H1 (cell line): ENCODE measurements around the gene C19orf25. TPM values are rescaled to one million over a fixed set of nuclear protein-coding genes. Genes with fewer than 3 reads are reported as not detected.
A peak's percentile ranks its signal among the peaks of the same experiment; 100 is the strongest.

Experiments
- CTCF ChIA-PET: fragments of 300-600 bp; sonication (Branson Sonifier 250); formaldehyde crosslinking; loops from one replicate; lab custom pipeline; 2021; ENCODE audit not compliant: partially characterized antibody; lab: Charles Lee
- POLR2A ChIA-PET: fragments of 300-600 bp; sonication (Branson Sonifier 250); formaldehyde crosslinking; loops from one replicate; lab custom pipeline; 2021; ENCODE audit warnings: inconsistent platforms; ENCODE audit not compliant: partially characterized antibody; lab: Charles Lee
- DNase-seq, 2 experiments: peaks; one replicate each; pipeline versions ENCODE4 v3.0.0 to v3.0.0-alpha.2; 2010 to 2022; ENCODE audit warnings: low spot score in 2 of 2, low read depth in 1 of 2, mixed read lengths in 1 of 2
- FAIRE-seq: peaks from 2 replicates; lab custom pipeline; 2011; peaks lifted over from hg19 to GRCh38; lab: Jason Lieb, UNC
- H2AFZ ChIP-seq: 2 replicates; pipeline ENCODE4 v1.8.1; 2012; ENCODE audit warnings: low read length, inconsistent platforms
- H2AK5ac ChIP-seq: 2 replicates; pipeline ENCODE4 v1.6.1; 2013; ENCODE audit warnings: low read depth, low read length
- H2BK120ac ChIP-seq: replicated peaks from 2 replicates; pipeline ENCODE3; 2013; ENCODE audit warnings: low read depth, low read length, inconsistent platforms
- H2BK12ac ChIP-seq: 2 replicates; pipeline ENCODE4 v1.6.1; 2013; ENCODE audit warnings: low read depth, low read length
- H2BK15ac ChIP-seq: 2 replicates; pipeline ENCODE4 v1.6.1; 2013; ENCODE audit warnings: low read length
- H2BK20ac ChIP-seq: 2 replicates; pipeline ENCODE4 v1.6.1; 2013; ENCODE audit warnings: low read length
- H2BK5ac ChIP-seq: 2 replicates; pipeline ENCODE4 v1.6.1; 2013; ENCODE audit warnings: low read depth, low read length
- H3K14ac ChIP-seq: 2 replicates; pipeline ENCODE4 v1.6.1; 2013; ENCODE audit warnings: inconsistent platforms; ENCODE audit not compliant: insufficient read length
- H3K18ac ChIP-seq: 2 replicates; pipeline ENCODE4 v1.6.1; 2013; ENCODE audit warnings: low read length; ENCODE audit errors: extremely low read depth
- H3K23ac ChIP-seq: 2 replicates; pipeline ENCODE4 v1.6.1; 2013; ENCODE audit warnings: inconsistent platforms; ENCODE audit not compliant: insufficient read length
- H3K23me2 ChIP-seq: 2 replicates; pipeline ENCODE4 v1.6.1; 2013; ENCODE audit warnings: low read depth, low read length
- H3K27ac ChIP-seq: 2 replicates; pipeline ENCODE4 v1.6.1; 2011; ENCODE audit warnings: low read depth, low read length, inconsistent platforms
- H3K27me3 ChIP-seq, 4 experiments: replicated peaks in 1 of 4; 1 replicate in 1 of 4; 2 replicates in 3 of 4; pipeline versions ENCODE4 v1.6.1 to v1.8.1; 2011 to 2013; ENCODE audit warnings: low read length in 3 of 4, mild to moderate bottlenecking in 3 of 4, inconsistent platforms in 2 of 4, mixed read lengths in 2 of 4, moderate library complexity in 1 of 4; ENCODE audit not compliant: control insufficient read depth in 3 of 4, insufficient read depth in 3 of 4; ENCODE audit errors: extremely low read depth in 1 of 4
- H3K36me3 ChIP-seq, 4 experiments: 2 replicates each; pipeline versions ENCODE4 v1.6.1 to v1.8.1; 2011 to 2013; ENCODE audit warnings: mild to moderate bottlenecking in 4 of 4, low read length in 3 of 4, moderate library complexity in 2 of 4, control low read depth in 1 of 4, inconsistent platforms in 1 of 4; ENCODE audit not compliant: insufficient read depth in 4 of 4, control insufficient read depth in 2 of 4
- H3K4ac ChIP-seq: replicated peaks from 2 replicates; pipeline ENCODE3; 2013; ENCODE audit warnings: low read length, low read depth, mixed read lengths, inconsistent platforms; ENCODE audit not compliant: insufficient read length
- H3K4me1 ChIP-seq, 4 experiments: replicated peaks in 1 of 4; 1 replicate in 1 of 4; 2 replicates in 3 of 4; pipeline versions ENCODE4 v1.6.1 to v1.8.1; 2011 to 2013; ENCODE audit warnings: low read length in 3 of 4, inconsistent platforms in 2 of 4, mixed read lengths in 1 of 4; ENCODE audit not compliant: insufficient read depth in 4 of 4, control insufficient read depth in 3 of 4
- H3K4me2 ChIP-seq, 2 experiments: 2 replicates each; pipeline versions ENCODE4 v1.6.1 to v1.8.1; 2011 to 2013; ENCODE audit warnings: low read depth in 2 of 2, low read length in 2 of 2, control low read depth in 1 of 2, inconsistent platforms in 1 of 2, mild to moderate bottlenecking in 1 of 2; ENCODE audit not compliant: insufficient read depth in 1 of 2
- H3K4me3 ChIP-seq, 4 experiments: fragments of 200-600, 300-600 bp in 1 of 4; sonication (generic), shearing (Covaris generic), sonication (Bioruptor Twin) in 1 of 4; 2 replicates each; pipeline versions ENCODE4 v1.5.1 to v1.8.1; 2011 to 2016; ENCODE audit warnings: low read length in 4 of 4, low read depth in 3 of 4, control low read depth in 2 of 4, inconsistent platforms in 2 of 4, mild to moderate bottlenecking in 2 of 4, mixed read lengths in 1 of 4, moderate library complexity in 1 of 4; ENCODE audit not compliant: insufficient read depth in 2 of 4; ENCODE audit errors: extremely low read depth in 1 of 4
- H3K56ac ChIP-seq: replicated peaks from 2 replicates; pipeline ENCODE3; 2013; ENCODE audit warnings: low read depth, mild to moderate bottlenecking, mixed read lengths, low read length, inconsistent platforms; ENCODE audit not compliant: insufficient read length
- H3K79me1 ChIP-seq: 2 replicates; pipeline ENCODE4 v1.6.1; 2013; ENCODE audit warnings: low read depth, low read length, control low read depth
- H3K79me2 ChIP-seq, 2 experiments: 2 replicates each; pipeline versions ENCODE4 v1.6.1 to v1.8.1; 2012 to 2013; ENCODE audit warnings: low read length in 2 of 2, mild to moderate bottlenecking in 2 of 2, inconsistent platforms in 1 of 2; ENCODE audit not compliant: insufficient read depth in 2 of 2, control insufficient read depth in 1 of 2
- H3K9ac ChIP-seq, 4 experiments: replicated peaks in 1 of 4; 1 replicate in 1 of 4; 2 replicates in 3 of 4; pipeline versions ENCODE4 v1.6.1 to v1.8.1; 2011 to 2013; ENCODE audit warnings: low read depth in 3 of 4, low read length in 3 of 4, control low read depth in 2 of 4, mild to moderate bottlenecking in 2 of 4, moderate library complexity in 2 of 4, inconsistent platforms in 1 of 4; ENCODE audit errors: extremely low read depth in 1 of 4
- H3K9me3 ChIP-seq, 2 experiments: 2 replicates each; pipeline versions ENCODE4 v1.6.1 to v1.8.1; 2012 to 2013; ENCODE audit warnings: mild to moderate bottlenecking in 2 of 2, moderate library complexity in 2 of 2, control low read depth in 1 of 2, inconsistent platforms in 1 of 2, low read depth in 1 of 2, low read length in 1 of 2, mixed read lengths in 1 of 2; ENCODE audit not compliant: insufficient read depth in 2 of 2
- H4K20me1 ChIP-seq, 2 experiments: replicated peaks in 1 of 2; 2 replicates each; pipeline versions ENCODE3 to v1.8.1; 2011 to 2013; ENCODE audit warnings: inconsistent platforms in 2 of 2, low read length in 2 of 2, mild to moderate bottlenecking in 1 of 2; ENCODE audit not compliant: insufficient read depth in 2 of 2, control insufficient read depth in 1 of 2
- H4K5ac ChIP-seq: 2 replicates; pipeline ENCODE4 v1.6.1; 2013; ENCODE audit warnings: low read length, low read depth, mixed read lengths, inconsistent platforms; ENCODE audit not compliant: insufficient read length
- H4K8ac ChIP-seq: 2 replicates; pipeline ENCODE4 v1.8.0; 2013; ENCODE audit warnings: mild to moderate bottlenecking, moderate library complexity, low read length, inconsistent platforms; ENCODE audit not compliant: insufficient read depth; ENCODE audit errors: extremely low read depth
- H4K91ac ChIP-seq: replicated peaks from 2 replicates; pipeline ENCODE3; 2013; ENCODE audit warnings: low read length, mixed read lengths, inconsistent platforms; ENCODE audit not compliant: insufficient read length
- HDAC6 ChIP-seq: IDR thresholded peaks from one replicate; pipeline ENCODE4 v1.7.1; 2012; ENCODE audit warnings: low read depth, mild to moderate bottlenecking, inconsistent platforms, low read length, moderate library complexity
- POLR2AphosphoS5 ChIP-seq: IDR thresholded peaks from 2 replicates; pipeline ENCODE4 v1.6.1; 2011; ENCODE audit warnings: low read depth, low read length
- SIRT6 ChIP-seq: IDR thresholded peaks from one replicate; pipeline ENCODE4 v1.7.1; 2012; ENCODE audit warnings: low read length, inconsistent platforms
- SP2 ChIP-seq: IDR thresholded peaks from 2 replicates; pipeline ENCODE4 v1.6.1; 2012; ENCODE audit warnings: mild to moderate bottlenecking, low read length, inconsistent platforms
- WGBS, 2 experiments: shearing (Covaris generic) in 1 of 2; methylation state at CpG; one replicate each; pipeline versions ENCODE4 v1.1.6 to v1.1.7; 2013 to 2015; ENCODE audit warnings: low lambda C conversion rate in 2 of 2, mixed read lengths in 2 of 2, inconsistent platforms in 1 of 2, low coverage in 1 of 2, missing lambda C conversion rate in 1 of 2; ENCODE audit not compliant: insufficient replicate concordance in 2 of 2, insufficient coverage in 1 of 2, insufficient read length in 1 of 2; ENCODE audit errors: extremely low coverage in 1 of 2, missing lambda C conversion rate in 1 of 2; 5-methylcytosine and 5-hydroxymethylcytosine counted together
- polyA plus RNA-seq, 7 experiments: library from polyadenylated mRNA; depleted of rRNA in 3 of 7; stranded (reverse) in 5 of 7; unstranded in 2 of 7; fragments of >200 nt in 5 of 7; fragments of 200-250 nt in 2 of 7; gene quantifications; 1 replicate in 5 of 7; 2 replicates in 1 of 7; 4 replicates in 1 of 7; pipeline versions ENCODE4 v1.2.1 to v1.2.3, GENCODE V29; 2011 to 2013; ENCODE audit warnings: missing spikeins in 2 of 7, mixed read lengths in 2 of 7
- total RNA-seq: library from RNA; stranded (reverse); fragmentation: NEBNext Ultra II Directional; extraction: Animal tissue kit (Norgen Biotek cat#: 25700); gene quantifications from 2 replicates; pipeline ENCODE4 v1.2.1, GENCODE V29; 2021
- TF ChIP-seq, protein P1 (sequence below), 3 experiments: IDR thresholded peaks; 1 replicate in 2 of 3; 2 replicates in 1 of 3; pipeline versions ENCODE4 v1.5.1 to v1.6.1; 2011; ENCODE audit warnings: low read length in 3 of 3, mild to moderate bottlenecking in 3 of 3, inconsistent platforms in 2 of 3, low read depth in 1 of 3, moderate library complexity in 1 of 3; ENCODE audit not compliant: insufficient read depth in 1 of 3; ENCODE audit errors: control extremely low read depth in 1 of 3

The C19orf25 gene
- total and polyA plus RNA-seq, 2 of the 8 experiments (the other 6 are each of a cell fraction or from before 2014, with no cell fraction given) = 41.3 to 67.4 TPM

- H3K9me3 ChIP-seq = no peaks in the 10 kb centered on the region
- TF ChIP-seq POLR2AphosphoS5 (peak; percentile 79), SP2 (no peak), HDAC6 (no peak), SIRT6 (peak; percentile 18)
- TF ChIP-seq, protein P1, sequence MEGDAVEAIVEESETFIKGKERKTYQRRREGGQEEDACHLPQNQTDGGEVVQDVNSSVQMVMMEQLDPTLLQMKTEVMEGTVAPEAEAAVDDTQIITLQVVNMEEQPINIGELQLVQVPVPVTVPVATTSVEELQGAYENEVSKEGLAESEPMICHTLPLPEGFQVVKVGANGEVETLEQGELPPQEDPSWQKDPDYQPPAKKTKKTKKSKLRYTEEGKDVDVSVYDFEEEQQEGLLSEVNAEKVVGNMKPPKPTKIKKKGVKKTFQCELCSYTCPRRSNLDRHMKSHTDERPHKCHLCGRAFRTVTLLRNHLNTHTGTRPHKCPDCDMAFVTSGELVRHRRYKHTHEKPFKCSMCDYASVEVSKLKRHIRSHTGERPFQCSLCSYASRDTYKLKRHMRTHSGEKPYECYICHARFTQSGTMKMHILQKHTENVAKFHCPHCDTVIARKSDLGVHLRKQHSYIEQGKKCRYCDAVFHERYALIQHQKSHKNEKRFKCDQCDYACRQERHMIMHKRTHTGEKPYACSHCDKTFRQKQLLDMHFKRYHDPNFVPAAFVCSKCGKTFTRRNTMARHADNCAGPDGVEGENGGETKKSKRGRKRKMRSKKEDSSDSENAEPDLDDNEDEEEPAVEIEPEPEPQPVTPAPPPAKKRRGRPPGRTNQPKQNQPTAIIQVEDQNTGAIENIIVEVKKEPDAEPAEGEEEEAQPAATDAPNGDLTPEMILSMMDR (IDR thresholded peaks at IDR 0.05; ENCODE audit: control extremely low read depth in 1 of 3, insufficient read depth in 1 of 3, low read depth in 1 of 3, low read length in 3 of 3) = no peak
- H3K36me3 ChIP-seq = peaks cover 26 to 37% (median 29%) of the 10 kb centered on the region in 4 experiments
- no peak overlapping the region for H3K9ac ChIP-seq
- H2BK12ac ChIP-seq = no peak overlapping the region
- no peak overlapping the region for H2BK20ac ChIP-seq
- ChIA-PET CTCF (interaction anchor here (5.6 kb wide), 1 partner anchor 13 kb away, joined by 54 read pairs; no protein-coding TSS in a partner anchor), POLR2A (interaction anchor here (0.5 to 7.6 kb wide), 14 partner anchors 9 to 1328 kb away, joined by 3 to 109 read pairs (median 5); partner anchors contain the start of gene APC2)
- H4K5ac ChIP-seq = no peak overlapping the region
- peaks cover 4% of the 10 kb centered on the region for H3K79me1 ChIP-seq
- peaks cover 5 to 11% (median 10%) of the 10 kb centered on the region in 4 experiments for H3K27me3 ChIP-seq
- no peak overlapping the region for H3K56ac ChIP-seq
- H4K91ac ChIP-seq = no peak overlapping the region
- no peak overlapping the region for H3K27ac ChIP-seq
- peaks cover 6% of the 10 kb centered on the region; the same call in 1 of the 2 replicates for H3K23me2 ChIP-seq
- no peak overlapping the region for H3K4ac ChIP-seq
- H3K79me2 ChIP-seq = peaks cover 2 to 24% of the 10 kb centered on the region in 2 experiments; a peak in 3 of 4 replicates
- no peak overlapping the region for H3K23ac ChIP-seq
- no peak overlapping the region for H2AK5ac ChIP-seq
- no peak overlapping the region for H3K4me2 ChIP-seq
- no peak overlapping the region for H4K8ac ChIP-seq
- H2BK5ac ChIP-seq = no peak overlapping the region
- H2BK120ac ChIP-seq = no peak overlapping the region
- DNase-seq (no peak), FAIRE-seq (no peak)
- no peak overlapping the region for H3K4me3 ChIP-seq
- H3K14ac ChIP-seq = no peak overlapping the region
- no peak overlapping the region for H2AFZ ChIP-seq
- peaks cover 21 to 23% of the 10 kb centered on the region in 2 experiments for H4K20me1 ChIP-seq
- no peak overlapping the region for H2BK15ac ChIP-seq
- 93% methylated on average over 24 of the region's 25 CpGs; no CpG with 5 or more reads in 1 of the 2 experiments for WGBS, 2 experiments
- no peak overlapping the region for H3K18ac ChIP-seq
- peaks cover 0 to 17% (median 6%) of the 10 kb centered on the region in 4 experiments; a peak in 5 of 7 replicates for H3K4me1 ChIP-seq
Measured at GRCh38 chr19:1441677-1442438, 37.2 kb downstream of the C19orf25 start.
